Measurements from ENCODE around the gene AMPH.
"Not testable (repeated sequence)": the region's sequence is repeated elsewhere in the genome, so short reads cannot be mapped to it uniquely, and the experiment has no call there.

Gene AMPH

GRCh38 chr7:38354271-38354851, 276.8 kb downstream of the AMPH start:
- not testable (repeated sequence) for DNase-seq (ENCODE audit: low read depth, low spot score)

GRCh38 chr7:38353431-38353881, 277.7 kb downstream of the AMPH start:
- DNase-seq (ENCODE audit: low read depth, low spot score), result not testable (repeated sequence)

- no peak for DNase-seq (ENCODE audit: low read depth, low spot score)
These were observed 279.6 kb downstream of the AMPH start for GRCh38 chr7:38351601-38352000.

DNA sequence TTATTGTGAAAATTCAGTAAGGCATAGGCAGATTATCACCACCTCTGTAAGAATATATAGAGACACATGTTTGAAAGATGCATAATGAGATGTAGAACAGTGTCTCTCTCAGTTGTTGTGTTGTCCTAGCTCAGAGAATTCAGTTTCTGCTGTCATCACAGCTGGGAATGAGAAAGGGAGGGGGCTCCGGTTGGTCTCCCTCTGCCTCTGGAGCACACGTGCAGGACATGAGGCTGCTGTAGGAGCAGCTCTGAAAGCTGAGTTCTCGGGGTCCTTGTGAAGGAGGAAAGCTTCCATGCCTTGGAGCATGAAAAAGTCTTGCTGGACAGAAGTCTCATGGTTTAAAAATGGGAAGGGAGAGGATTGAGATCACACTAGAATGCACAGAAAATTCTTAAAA, 280.4 kb downstream of the AMPH start:
- not testable (repeated sequence) for DNase-seq (ENCODE audit: low read depth, low spot score)

GRCh38 chr7:38349869-38350583, 281.1 kb downstream of the AMPH start:
- DNase-seq (ENCODE audit: low read depth, low spot score), result not testable (repeated sequence)

GRCh38 chr7:38349126-38349795, 281.9 kb downstream of the AMPH start:
- DNase-seq (ENCODE audit: low read depth, low spot score), result not testable (repeated sequence)

- DNase-seq (ENCODE audit: low read depth, low spot score), result not testable (repeated sequence)
These were observed 285.6 kb downstream of the AMPH start for GRCh38 chr7:38345299-38346172.

DNA sequence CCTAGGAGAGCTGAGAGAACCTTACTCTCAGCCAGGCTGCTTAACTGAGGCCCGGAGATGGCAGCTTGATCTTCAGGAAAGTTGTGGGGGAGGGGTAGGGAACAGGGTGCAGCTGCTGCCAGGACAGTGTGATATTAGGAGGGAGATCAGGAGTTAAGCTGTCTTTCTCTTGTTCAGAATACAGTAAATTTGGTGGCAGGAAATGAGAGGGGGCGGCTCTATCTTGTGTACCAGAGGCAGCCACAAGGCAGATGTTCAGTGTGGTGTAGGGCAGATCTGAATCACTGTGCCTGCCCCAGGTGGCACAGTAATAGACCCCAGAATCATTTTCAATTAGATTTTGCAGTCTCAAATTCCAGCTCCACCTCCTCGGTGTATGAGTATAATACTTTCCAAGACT, 286.4 kb downstream of the AMPH start:
- DNase-seq (ENCODE audit: low read depth, low spot score), result not testable (repeated sequence)

- not testable (repeated sequence) for DNase-seq (ENCODE audit: low read depth, low spot score)
These were observed 289.0 kb downstream of the AMPH start for GRCh38 chr7:38342135-38342534.

- not testable (repeated sequence) for DNase-seq (ENCODE audit: low read depth, low spot score)
These were observed 289.9 kb downstream of the AMPH start for GRCh38 chr7:38341172-38341705.

GRCh38 chr7:38339953-38340819, 291.0 kb downstream of the AMPH start:
- DNase-seq (ENCODE audit: low read depth, low spot score), result no peak

GRCh38 chr7:38336148-38336515, 295.0 kb downstream of the AMPH start:
- DNase-seq (ENCODE audit: low read depth, low spot score), result not testable (repeated sequence)

- peak; percentile 71 for DNase-seq (ENCODE audit: low read depth, low spot score)
These were observed 295.6 kb downstream of the AMPH start for GRCh38 chr7:38335492-38336147.

GRCh38 chr7:38335128-38335491, 296.1 kb downstream of the AMPH start:
- DNase-seq (ENCODE audit: low read depth, low spot score), result no peak

DNA sequence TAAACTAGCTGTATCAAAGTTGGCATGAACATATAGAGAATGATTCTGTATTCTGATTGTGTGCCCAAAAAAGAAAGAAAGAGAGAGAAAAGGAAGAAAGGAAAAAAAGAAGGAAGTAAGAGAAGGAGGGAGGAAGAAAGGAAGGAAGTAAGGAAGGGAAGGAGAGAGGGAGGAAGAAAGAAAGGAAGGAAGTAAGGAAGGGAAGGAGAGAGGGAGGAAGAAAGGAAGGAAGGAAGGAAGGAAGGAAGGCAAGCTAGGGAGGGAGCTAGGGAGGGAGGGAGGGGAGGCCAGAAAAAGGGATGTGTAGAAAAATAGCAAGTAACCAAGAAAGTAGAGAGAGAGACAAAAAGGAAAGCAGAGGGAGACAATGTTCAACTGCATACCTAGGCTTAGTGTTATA, 297.0 kb downstream of the AMPH start:
- no peak for DNase-seq (ENCODE audit: low read depth, low spot score)
